Liver (tissue), 9 donors: Measurements from ENCODE around the gene MRAP. TPM values are rescaled to one million over a fixed set of nuclear protein-coding genes. Genes with fewer than 3 reads are reported as not detected.

ENCODE experiments used
- DNase-seq: peaks from one replicate; pipeline ENCODE4 v3.0.0-alpha.2; 2017; ENCODE audit warnings: low spot score
- H3K27ac ChIP-seq, 2 donors: one replicate each; pipeline ENCODE4 v1.7.0; 2013; ENCODE audit warnings: inconsistent platforms in 2 of 2, low read length in 2 of 2, control low read depth in 1 of 2, low read depth in 1 of 2, mild to moderate bottlenecking in 1 of 2
- H3K27me3 ChIP-seq, 4 donors: one replicate each; pipeline versions ENCODE4 v1.6.1 to v1.7.0; 2013; ENCODE audit warnings: low read length in 3 of 4, inconsistent platforms in 1 of 4, mild to moderate bottlenecking in 1 of 4, moderate library complexity in 1 of 4; ENCODE audit not compliant: control insufficient read depth in 4 of 4, insufficient read depth in 4 of 4
- H3K36me3 ChIP-seq, 4 donors: one replicate each; pipeline versions ENCODE4 v1.6.1 to v1.7.0; 2013; ENCODE audit warnings: low read length in 3 of 4, mild to moderate bottlenecking in 3 of 4, low read depth in 1 of 4, moderate library complexity in 1 of 4; ENCODE audit not compliant: control insufficient read depth in 4 of 4, insufficient read depth in 3 of 4
- H3K4me1 ChIP-seq, 4 donors: one replicate each; pipeline versions ENCODE4 v1.6.1 to v1.7.0; 2013; ENCODE audit warnings: low read length in 3 of 4, mild to moderate bottlenecking in 3 of 4, moderate library complexity in 1 of 4; ENCODE audit not compliant: control insufficient read depth in 4 of 4, insufficient read depth in 4 of 4
- H3K4me3 ChIP-seq, 3 donors: one replicate each; pipeline versions ENCODE4 v1.6.1 to v1.7.0; 2013; ENCODE audit warnings: low read length in 3 of 3, control low read depth in 1 of 3, low read depth in 1 of 3, mild to moderate bottlenecking in 1 of 3
- H3K9ac ChIP-seq, 2 donors: one replicate each; pipeline ENCODE4 v1.7.0; 2013; ENCODE audit warnings: low read length in 2 of 2, mild to moderate bottlenecking in 2 of 2, moderate library complexity in 2 of 2, control low read depth in 1 of 2, low read depth in 1 of 2
- H3K9me3 ChIP-seq, 4 donors: one replicate each; pipeline versions ENCODE4 v1.6.1 to v1.7.0; 2013; ENCODE audit warnings: low read length in 3 of 4; ENCODE audit not compliant: control insufficient read depth in 4 of 4
- ATF3 ChIP-seq: IDR thresholded peaks from 2 replicates; pipeline ENCODE4 v1.6.1; 2016; ENCODE audit warnings: antibody characterized with exemption
- EGR1 ChIP-seq, 2 donors: IDR thresholded peaks; 2 replicates each; pipeline ENCODE4 v1.6.1; 2016 to 2018; ENCODE audit warnings: antibody characterized with exemption in 2 of 2, low read depth in 2 of 2
- FOXA1 ChIP-seq: IDR thresholded peaks from 2 replicates; pipeline ENCODE4 v1.6.1; 2016; ENCODE audit warnings: antibody characterized with exemption
- FOXA2 ChIP-seq: IDR thresholded peaks from 2 replicates; pipeline ENCODE4 v1.6.1; 2016; ENCODE audit warnings: antibody characterized with exemption
- GABPA ChIP-seq, 2 donors: IDR thresholded peaks in 1 of 2; conservative IDR thresholded peaks in 1 of 2; 2 replicates each; pipeline ENCODE4 v1.6.1; 2016; ENCODE audit warnings: antibody characterized with exemption in 2 of 2, mild to moderate bottlenecking in 1 of 2, moderate library complexity in 1 of 2
- HNF4A ChIP-seq, 2 donors: conservative IDR thresholded peaks; 2 replicates each; pipeline ENCODE4 v1.6.1; 2016; ENCODE audit warnings: antibody characterized with exemption in 2 of 2, mild to moderate bottlenecking in 2 of 2
- HNF4G ChIP-seq: IDR thresholded peaks from 2 replicates; pipeline ENCODE4 v1.6.1; 2016; ENCODE audit warnings: antibody characterized with exemption
- JUND ChIP-seq, 2 donors: IDR thresholded peaks; 2 replicates each; pipeline ENCODE4 v1.6.1; 2016; ENCODE audit warnings: antibody characterized with exemption in 2 of 2
- NR2F2 ChIP-seq: IDR thresholded peaks from 2 replicates; pipeline ENCODE4 v1.6.1; 2016; ENCODE audit warnings: antibody characterized with exemption
- RAD21 ChIP-seq, 2 donors: IDR thresholded peaks; 2 replicates each; pipeline ENCODE4 v1.6.1; 2016; ENCODE audit warnings: antibody characterized with exemption in 2 of 2, mild to moderate bottlenecking in 2 of 2
- RXRA ChIP-seq, 2 donors: IDR thresholded peaks; 2 replicates each; pipeline ENCODE4 v1.6.1; 2017 to 2018; ENCODE audit warnings: antibody characterized with exemption in 2 of 2, mild to moderate bottlenecking in 1 of 2
- SP1 ChIP-seq: IDR thresholded peaks from 2 replicates; pipeline ENCODE4 v1.6.1; 2018; ENCODE audit warnings: antibody characterized with exemption, mild to moderate bottlenecking
- TAF1 ChIP-seq: conservative IDR thresholded peaks from 2 replicates; pipeline ENCODE4 v1.6.1; 2016; ENCODE audit warnings: antibody characterized with exemption, mild to moderate bottlenecking
- YY1 ChIP-seq: IDR thresholded peaks from 2 replicates; pipeline ENCODE4 v1.6.1; 2016; ENCODE audit warnings: antibody characterized with exemption, mild to moderate bottlenecking
- WGBS: extraction: QIAGEN DNeasy Blood & Tissue Kit; methylation state at CpG from one replicate; pipeline ENCODE4 v1.1.7; 2013; 5-methylcytosine and 5-hydroxymethylcytosine counted together
- polyA plus RNA-seq, 2 donors: library from polyadenylated mRNA; stranded (reverse) in 1 of 2; unstranded in 1 of 2; fragments of 200-250 nt in 1 of 2; fragments of >200 nt in 1 of 2; fragmentation: Nextera tagmentation in 1 of 2; extraction: Ambion mirVana in 1 of 2; gene quantifications; one replicate each; pipeline versions ENCODE4 v1.2.1 to v1.2.3, GENCODE V29; 2013 to 2015
- total RNA-seq, 2 donors: library from RNA; depleted of rRNA; stranded (reverse); fragments of >200 nt; gene quantifications; one replicate each; pipeline ENCODE4 v1.2.3, GENCODE V29; 2014
- TF ChIP-seq, protein P1 (sequence below): fragments of 150-350 bp; IDR thresholded peaks from 2 replicates; pipeline ENCODE4 v1.5.1; 2017; ENCODE audit warnings: improper control_type of control experiment, low read depth, low read length; ENCODE audit not compliant: missing input control
- TF ChIP-seq, protein P2 (sequence below): IDR thresholded peaks from 2 replicates; pipeline ENCODE4 v1.6.1; 2016; ENCODE audit warnings: antibody characterized with exemption
- TF ChIP-seq, protein P3 (sequence below): IDR thresholded peaks from 2 replicates; pipeline ENCODE4 v1.6.1; 2016; ENCODE audit warnings: antibody characterized with exemption, mild to moderate bottlenecking
- TF ChIP-seq, protein P4 (sequence below): IDR thresholded peaks from 2 replicates; pipeline ENCODE4 v1.6.1; 2016; ENCODE audit warnings: antibody characterized with exemption
- donor health status: healthy.
- donor health status: healthy.
- donor health status: healthy.
- donor health status: healthy.
- donor health status: healthy.

MRAP gene
- total and polyA plus RNA-seq, 4 donors = 0.17 to 0.79 TPM; not detected in 2

GRCh38 chr21:32350211-32350980 is 51.7 kb downstream of the MRAP start:
- Histone ChIP-seq H3K9me3 (no peaks in the 10 kb centered on the region), H3K36me3 (peaks cover 20 to 98% (median 64%) of the 10 kb centered on the region in 4 donors), H3K4me3 (no peak overlapping the region), H3K4me1 (no peaks in the 10 kb centered on the region), H3K27me3 (no peaks in the 10 kb centered on the region), H3K27ac (no peak overlapping the region), H3K9ac (no peak overlapping the region)
- 96% methylated on average over 16 of the region's 16 CpGs for WGBS
- TF ChIP-seq FOXA2 (no peak), SP1 (no peak), JUND (IDR thresholded peaks at IDR 0.05) (no peak), YY1 (no peak), EGR1 (IDR thresholded peaks at IDR 0.05; ENCODE audit: low read depth in 2 of 2) (no peak), TAF1 (no peak), RXRA (IDR thresholded peaks at IDR 0.05) (no peak), NR2F2 (no peak), ATF3 (no peak), FOXA1 (no peak), HNF4G (no peak), RAD21 (IDR thresholded peaks at IDR 0.05) (no peak), HNF4A (conservative IDR thresholded peaks at IDR 0.05) (no peak), GABPA (IDR thresholded peaks at IDR 0.05 in 1 of 2, conservative IDR thresholded peaks at IDR 0.05 in 1 of 2) (no peak)
- TF ChIP-seq, protein P1, sequence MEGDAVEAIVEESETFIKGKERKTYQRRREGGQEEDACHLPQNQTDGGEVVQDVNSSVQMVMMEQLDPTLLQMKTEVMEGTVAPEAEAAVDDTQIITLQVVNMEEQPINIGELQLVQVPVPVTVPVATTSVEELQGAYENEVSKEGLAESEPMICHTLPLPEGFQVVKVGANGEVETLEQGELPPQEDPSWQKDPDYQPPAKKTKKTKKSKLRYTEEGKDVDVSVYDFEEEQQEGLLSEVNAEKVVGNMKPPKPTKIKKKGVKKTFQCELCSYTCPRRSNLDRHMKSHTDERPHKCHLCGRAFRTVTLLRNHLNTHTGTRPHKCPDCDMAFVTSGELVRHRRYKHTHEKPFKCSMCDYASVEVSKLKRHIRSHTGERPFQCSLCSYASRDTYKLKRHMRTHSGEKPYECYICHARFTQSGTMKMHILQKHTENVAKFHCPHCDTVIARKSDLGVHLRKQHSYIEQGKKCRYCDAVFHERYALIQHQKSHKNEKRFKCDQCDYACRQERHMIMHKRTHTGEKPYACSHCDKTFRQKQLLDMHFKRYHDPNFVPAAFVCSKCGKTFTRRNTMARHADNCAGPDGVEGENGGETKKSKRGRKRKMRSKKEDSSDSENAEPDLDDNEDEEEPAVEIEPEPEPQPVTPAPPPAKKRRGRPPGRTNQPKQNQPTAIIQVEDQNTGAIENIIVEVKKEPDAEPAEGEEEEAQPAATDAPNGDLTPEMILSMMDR = no peak
- TF ChIP-seq, protein P2, sequence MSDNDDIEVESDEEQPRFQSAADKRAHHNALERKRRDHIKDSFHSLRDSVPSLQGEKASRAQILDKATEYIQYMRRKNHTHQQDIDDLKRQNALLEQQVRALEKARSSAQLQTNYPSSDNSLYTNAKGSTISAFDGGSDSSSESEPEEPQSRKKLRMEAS = no peak
- TF ChIP-seq, protein P3, sequence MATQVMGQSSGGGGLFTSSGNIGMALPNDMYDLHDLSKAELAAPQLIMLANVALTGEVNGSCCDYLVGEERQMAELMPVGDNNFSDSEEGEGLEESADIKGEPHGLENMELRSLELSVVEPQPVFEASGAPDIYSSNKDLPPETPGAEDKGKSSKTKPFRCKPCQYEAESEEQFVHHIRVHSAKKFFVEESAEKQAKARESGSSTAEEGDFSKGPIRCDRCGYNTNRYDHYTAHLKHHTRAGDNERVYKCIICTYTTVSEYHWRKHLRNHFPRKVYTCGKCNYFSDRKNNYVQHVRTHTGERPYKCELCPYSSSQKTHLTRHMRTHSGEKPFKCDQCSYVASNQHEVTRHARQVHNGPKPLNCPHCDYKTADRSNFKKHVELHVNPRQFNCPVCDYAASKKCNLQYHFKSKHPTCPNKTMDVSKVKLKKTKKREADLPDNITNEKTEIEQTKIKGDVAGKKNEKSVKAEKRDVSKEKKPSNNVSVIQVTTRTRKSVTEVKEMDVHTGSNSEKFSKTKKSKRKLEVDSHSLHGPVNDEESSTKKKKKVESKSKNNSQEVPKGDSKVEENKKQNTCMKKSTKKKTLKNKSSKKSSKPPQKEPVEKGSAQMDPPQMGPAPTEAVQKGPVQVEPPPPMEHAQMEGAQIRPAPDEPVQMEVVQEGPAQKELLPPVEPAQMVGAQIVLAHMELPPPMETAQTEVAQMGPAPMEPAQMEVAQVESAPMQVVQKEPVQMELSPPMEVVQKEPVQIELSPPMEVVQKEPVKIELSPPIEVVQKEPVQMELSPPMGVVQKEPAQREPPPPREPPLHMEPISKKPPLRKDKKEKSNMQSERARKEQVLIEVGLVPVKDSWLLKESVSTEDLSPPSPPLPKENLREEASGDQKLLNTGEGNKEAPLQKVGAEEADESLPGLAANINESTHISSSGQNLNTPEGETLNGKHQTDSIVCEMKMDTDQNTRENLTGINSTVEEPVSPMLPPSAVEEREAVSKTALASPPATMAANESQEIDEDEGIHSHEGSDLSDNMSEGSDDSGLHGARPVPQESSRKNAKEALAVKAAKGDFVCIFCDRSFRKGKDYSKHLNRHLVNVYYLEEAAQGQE = no peak
- TF ChIP-seq, protein P4, sequence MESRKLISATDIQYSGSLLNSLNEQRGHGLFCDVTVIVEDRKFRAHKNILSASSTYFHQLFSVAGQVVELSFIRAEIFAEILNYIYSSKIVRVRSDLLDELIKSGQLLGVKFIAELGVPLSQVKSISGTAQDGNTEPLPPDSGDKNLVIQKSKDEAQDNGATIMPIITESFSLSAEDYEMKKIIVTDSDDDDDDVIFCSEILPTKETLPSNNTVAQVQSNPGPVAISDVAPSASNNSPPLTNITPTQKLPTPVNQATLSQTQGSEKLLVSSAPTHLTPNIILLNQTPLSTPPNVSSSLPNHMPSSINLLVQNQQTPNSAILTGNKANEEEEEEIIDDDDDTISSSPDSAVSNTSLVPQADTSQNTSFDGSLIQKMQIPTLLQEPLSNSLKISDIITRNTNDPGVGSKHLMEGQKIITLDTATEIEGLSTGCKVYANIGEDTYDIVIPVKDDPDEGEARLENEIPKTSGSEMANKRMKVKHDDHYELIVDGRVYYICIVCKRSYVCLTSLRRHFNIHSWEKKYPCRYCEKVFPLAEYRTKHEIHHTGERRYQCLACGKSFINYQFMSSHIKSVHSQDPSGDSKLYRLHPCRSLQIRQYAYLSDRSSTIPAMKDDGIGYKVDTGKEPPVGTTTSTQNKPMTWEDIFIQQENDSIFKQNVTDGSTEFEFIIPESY = no peak
- no peak for DNase-seq
